Erythroblast (primary cell): ENCODE measurements around the gene MIB1.

Experiments used
- DNase-seq, 2 experiments: peaks; one replicate each; lab custom pipeline; 2025; lab: John Stamatoyannopoulos, UW
- GATA1 ChIP-seq: IDR thresholded peaks from 2 replicates; pipeline ENCODE4 v1.6.1; 2011; ENCODE audit warnings: low read depth, mild to moderate bottlenecking, control low read depth, low read length, moderate library complexity
- POLR2A ChIP-seq: IDR thresholded peaks from 2 replicates; pipeline ENCODE4 v1.6.1; 2011; ENCODE audit warnings: mild to moderate bottlenecking, low read length

MIB1 gene

GRCh38 chr18:21815101-21815500 is 74.5 kb downstream of the MIB1 start:
- DNase-seq = no peak
- TF ChIP-seq GATA1 = no peak
- no peak for TF ChIP-seq POLR2A

- no peak for TF ChIP-seq GATA1
- no peak for TF ChIP-seq POLR2A
- DNase-seq = peak; percentile 16 to 18
Measured at GRCh38 chr18:21820033-21820810, 79.6 kb downstream of the MIB1 start.

GRCh38 chr18:21820811-21821143 is 80.2 kb downstream of the MIB1 start:
- no peak for TF ChIP-seq POLR2A
- no peak for TF ChIP-seq GATA1
- DNase-seq = no peak

GRCh38 chr18:21823848-21824247 is 83.3 kb downstream of the MIB1 start:
- TF ChIP-seq GATA1 = no peak
- TF ChIP-seq POLR2A = no peak
- no peak for DNase-seq

- DNase-seq = no peak
- TF ChIP-seq GATA1 = no peak
- TF ChIP-seq POLR2A = no peak
Measured at GRCh38 chr18:21826196-21826595, 85.6 kb downstream of the MIB1 start.

- DNase-seq = no peak
- TF ChIP-seq GATA1 (no peak), POLR2A (no peak)
Measured at GRCh38 chr18:21826641-21827302, 86.2 kb downstream of the MIB1 start.

GRCh38 chr18:21830532-21830931 is 89.9 kb downstream of the MIB1 start:
- no peak for TF ChIP-seq GATA1
- no peak for TF ChIP-seq POLR2A
- DNase-seq = no peak

GRCh38 chr18:21831413-21831831 is 90.8 kb downstream of the MIB1 start:
- no peak for TF ChIP-seq POLR2A
- no peak for TF ChIP-seq GATA1
- no peak for DNase-seq

GRCh38 chr18:21833604-21834298 is 93.2 kb downstream of the MIB1 start:
- DNase-seq = no peak
- TF ChIP-seq POLR2A (no peak), GATA1 (no peak)

- DNase-seq = no peak
- TF ChIP-seq GATA1 = no peak
- no peak for TF ChIP-seq POLR2A
Measured at GRCh38 chr18:21834299-21834660, 93.7 kb downstream of the MIB1 start.

- TF ChIP-seq GATA1 (no peak), POLR2A (no peak)
- DNase-seq = no peak
Measured at GRCh38 chr18:21841570-21841969, 101.0 kb downstream of the MIB1 start.

- DNase-seq = no peak
- TF ChIP-seq POLR2A (no peak), GATA1 (no peak)
Measured at GRCh38 chr18:21843341-21843740, 102.7 kb downstream of the MIB1 start.

GRCh38 chr18:21851327-21851961 is 110.9 kb downstream of the MIB1 start:
- peak; percentile 16 to 46 for DNase-seq
- TF ChIP-seq GATA1 (no peak), POLR2A (no peak)

GRCh38 chr18:21853016-21853415 is 112.4 kb downstream of the MIB1 start:
- no peak for DNase-seq
- TF ChIP-seq POLR2A (no peak), GATA1 (no peak)
